ENCODE data around the gene GALNT9.
A peak's percentile ranks its signal among the peaks of the same experiment; 100 is the strongest.
"Not testable (repeated sequence)": the region's sequence is repeated elsewhere in the genome, so short reads cannot be mapped to it uniquely, and the experiment has no call there.

GALNT9 gene

GRCh38 chr12:132306885-132307191 lies 22.6 kb downstream of the GALNT9 start:
- Histone ChIP-seq H3K4me3 (ENCODE audit: severe bottlenecking) (no peak overlapping the region), H3K27me3 (ENCODE audit: insufficient read depth, poor library complexity, severe bottlenecking) (no peaks in the 10 kb centered on the region), H3K27ac (ENCODE audit: poor library complexity, severe bottlenecking) (no peak overlapping the region), H3K4me1 (ENCODE audit: insufficient read depth, poor library complexity, severe bottlenecking) (no peaks in the 10 kb centered on the region), H3K9me3 (ENCODE audit: severe bottlenecking) (peaks cover 5% of the 10 kb centered on the region), H3K36me3 (ENCODE audit: low read depth) (no peaks in the 10 kb centered on the region)
- no peak for TF ChIP-seq CTCF (IDR thresholded peaks at IDR 0.05; ENCODE audit: poor library complexity, severe bottlenecking)
- ATAC-seq (ENCODE audit: low read depth) (no peak), DNase-seq (ENCODE audit: low spot score) (peak; percentile 38)

GRCh38 chr12:132305991-132306884 lies 23.2 kb downstream of the GALNT9 start:
- Histone ChIP-seq H3K4me1 (ENCODE audit: insufficient read depth, poor library complexity, severe bottlenecking) (no peaks in the 10 kb centered on the region), H3K27me3 (ENCODE audit: insufficient read depth, poor library complexity, severe bottlenecking) (no peaks in the 10 kb centered on the region), H3K36me3 (ENCODE audit: low read depth) (no peaks in the 10 kb centered on the region), H3K4me3 (ENCODE audit: severe bottlenecking) (no peak overlapping the region), H3K9me3 (ENCODE audit: severe bottlenecking) (peaks cover 2% of the 10 kb centered on the region), H3K27ac (ENCODE audit: poor library complexity, severe bottlenecking) (no peak overlapping the region)
- no peak for TF ChIP-seq CTCF (IDR thresholded peaks at IDR 0.05; ENCODE audit: poor library complexity, severe bottlenecking)
- ATAC-seq (ENCODE audit: low read depth) (no peak), DNase-seq (ENCODE audit: low spot score) (peak; percentile 60)

- no peaks in the 10 kb centered on the region for H3K27me3 ChIP-seq (ENCODE audit: insufficient read depth, poor library complexity, severe bottlenecking)
- TF ChIP-seq CTCF (IDR thresholded peaks at IDR 0.05; ENCODE audit: poor library complexity, severe bottlenecking) = no peak
- ATAC-seq (ENCODE audit: low read depth) = no peak
Measured at GRCh38 chr12:132305560-132305966, 23.8 kb downstream of the GALNT9 start.

GRCh38 chr12:132304866-132305265 lies 24.5 kb downstream of the GALNT9 start:
- not testable (repeated sequence) for DNase-seq (ENCODE audit: low spot score); H3K27ac ChIP-seq (ENCODE audit: poor library complexity, severe bottlenecking); ATAC-seq (ENCODE audit: low read depth); H3K9me3 ChIP-seq (ENCODE audit: severe bottlenecking); H3K36me3 ChIP-seq (ENCODE audit: low read depth); H3K4me1 ChIP-seq (ENCODE audit: insufficient read depth, poor library complexity, severe bottlenecking); H3K4me3 ChIP-seq (ENCODE audit: severe bottlenecking); H3K27me3 ChIP-seq (ENCODE audit: insufficient read depth, poor library complexity, severe bottlenecking)

More at GRCh38 chr12:132305560-132305966, 23.8 kb downstream of the GALNT9 start:
- Histone ChIP-seq H3K9me3 (ENCODE audit: severe bottlenecking) (no peaks in the 10 kb centered on the region), H3K36me3 (ENCODE audit: low read depth) (no peaks in the 10 kb centered on the region), H3K4me3 (ENCODE audit: severe bottlenecking) (no peak overlapping the region), H3K4me1 (ENCODE audit: insufficient read depth, poor library complexity, severe bottlenecking) (no peaks in the 10 kb centered on the region), H3K27ac (ENCODE audit: poor library complexity, severe bottlenecking) (no peak overlapping the region)
- no peak for DNase-seq (ENCODE audit: low spot score)

- ATAC-seq (ENCODE audit: low read depth); DNase-seq (ENCODE audit: low spot score); H3K27me3 ChIP-seq (ENCODE audit: insufficient read depth, poor library complexity, severe bottlenecking); H3K27ac ChIP-seq (ENCODE audit: poor library complexity, severe bottlenecking); H3K36me3 ChIP-seq (ENCODE audit: low read depth); H3K9me3 ChIP-seq (ENCODE audit: severe bottlenecking); H3K4me3 ChIP-seq (ENCODE audit: severe bottlenecking); H3K4me1 ChIP-seq (ENCODE audit: insufficient read depth, poor library complexity, severe bottlenecking): not testable (repeated sequence)
Measured at GRCh38 chr12:132303853-132304373, 25.5 kb downstream of the GALNT9 start.
